Pancreas (tissue), 10 donors: ENCODE measurements around the gene EFEMP2. TPM values are rescaled to one million over a fixed set of nuclear protein-coding genes. Genes with fewer than 3 reads are reported as not detected.

Experiments
- ATAC-seq, 4 donors: fragments of 200-7000 bp; cut with Tn5 transposase; one replicate each; pipeline versions ENCODE4 v1.8.0 to v1.9.1; 2020; ENCODE audit warnings: mild to moderate bottlenecking in 4 of 4, moderate library complexity in 4 of 4
- DNase-seq, 6 donors: peaks; one replicate each; pipeline ENCODE4 v3.0.0-alpha.2; 2020
- FAIRE-seq: peaks from 2 replicates; lab custom pipeline; 2012; peaks lifted over from hg19 to GRCh38; lab: Jason Lieb, UNC
- H3K27ac ChIP-seq, 4 donors: fragments of 200-600 bp; sonication (generic); 1 replicate in 3 of 4; 2 replicates in 1 of 4; pipeline versions ENCODE4 v1.5.0 to v1.8.0; 2020
- H3K27me3 ChIP-seq, 4 donors: fragments of 200-600 bp; one replicate each; pipeline ENCODE4 v1.8.0; 2021
- H3K36me3 ChIP-seq, 3 donors: fragments of 200-600 bp; sonication (generic) in 1 of 3; one replicate each; pipeline versions ENCODE4 v1.5.0 to v1.8.0; 2020 to 2021
- H3K4me1 ChIP-seq, 3 donors: fragments of 200-600 bp; one replicate each; pipeline ENCODE4 v1.8.0; 2021
- H3K4me3 ChIP-seq, 4 donors: fragments of 200-600 bp; sonication (generic) in 2 of 4; one replicate each; pipeline versions ENCODE4 v1.5.0 to v1.8.0; 2020 to 2021
- H3K9me3 ChIP-seq, 4 donors: fragments of 200-600 bp; one replicate each; pipeline ENCODE4 v1.8.0; 2021
- WGBS, 2 donors: extraction: QIAGEN DNeasy Blood & Tissue Kit; methylation state at CpG; one replicate each; pipeline ENCODE4 v1.1.7; 2013; 5-methylcytosine and 5-hydroxymethylcytosine counted together
- intact Hi-C, 3 donors: fragments of 100-400 bp; cut with DNase I; formaldehyde crosslinking; loops; one replicate each; pipeline versions ENCODE4 v1.11.1 to v1.14.2; 2022
- polyA plus RNA-seq, 2 donors: library from polyadenylated mRNA; stranded (reverse); fragments of 200-250 nt; gene quantifications; one replicate each; pipeline ENCODE4 v1.2.3, GENCODE V29; 2013
- total RNA-seq, 6 donors: library from RNA; stranded (reverse); fragmentation: NEBNext Ultra II Directional in 4 of 6; extraction: Animal tissue kit (Norgen Biotek cat#: 25700) in 4 of 6; gene quantifications; one replicate each; pipeline versions ENCODE4 v1.2.1 to v1.2.4, GENCODE V29; 2021 to 2023
- TF ChIP-seq, protein P1 (sequence below), 4 donors: fragments of 200-600 bp; sonication (generic) in 3 of 4; IDR thresholded peaks; one replicate each; pipeline versions ENCODE4 v1.5.0 to v1.8.0; 2021; ENCODE audit warnings: antibody characterized with exemption in 4 of 4
- donor health status: healthy with polysubstance abuse.
- donor health status: DM: no; HTN: no; CAD: no; lungs with moderate emphysema.
- donor health status: DM: no; HTN: no; CAD: no.
- donor health status: control.
- donor health status: control.
- donor health status: Bipolar disorder and iron deficiency.
- donor health status: DM: yes; HTN: yes; CAD: no.
- donor health status: DM: no; HTN: no; CAD: no.
- donor health status: DM: no; HTN: no; CAD: no.
- donor health status: DM: yes; HTN: yes; CAD: no.

The EFEMP2 gene
- total and polyA plus RNA-seq, 8 donors: 11.3 to 51.0 (median 18.8) TPM

GRCh38 chr11:65867284-65868071 lies 5.1 kb downstream of the EFEMP2 start:
- DNase-seq: peak in 1 of 6 donors; percentile 62
- 76 to 78% methylated on average over 29 of the region's 29 CpGs for WGBS, 2 donors
- peaks cover 0 to 27% (median 13%) of the 10 kb centered on the region in 3 donors for H3K36me3 ChIP-seq

GRCh38 chr11:65866509-65867283 lies 5.9 kb downstream of the EFEMP2 start:
- no peak overlapping the region for H3K4me3 ChIP-seq
- TF ChIP-seq, protein P1, sequence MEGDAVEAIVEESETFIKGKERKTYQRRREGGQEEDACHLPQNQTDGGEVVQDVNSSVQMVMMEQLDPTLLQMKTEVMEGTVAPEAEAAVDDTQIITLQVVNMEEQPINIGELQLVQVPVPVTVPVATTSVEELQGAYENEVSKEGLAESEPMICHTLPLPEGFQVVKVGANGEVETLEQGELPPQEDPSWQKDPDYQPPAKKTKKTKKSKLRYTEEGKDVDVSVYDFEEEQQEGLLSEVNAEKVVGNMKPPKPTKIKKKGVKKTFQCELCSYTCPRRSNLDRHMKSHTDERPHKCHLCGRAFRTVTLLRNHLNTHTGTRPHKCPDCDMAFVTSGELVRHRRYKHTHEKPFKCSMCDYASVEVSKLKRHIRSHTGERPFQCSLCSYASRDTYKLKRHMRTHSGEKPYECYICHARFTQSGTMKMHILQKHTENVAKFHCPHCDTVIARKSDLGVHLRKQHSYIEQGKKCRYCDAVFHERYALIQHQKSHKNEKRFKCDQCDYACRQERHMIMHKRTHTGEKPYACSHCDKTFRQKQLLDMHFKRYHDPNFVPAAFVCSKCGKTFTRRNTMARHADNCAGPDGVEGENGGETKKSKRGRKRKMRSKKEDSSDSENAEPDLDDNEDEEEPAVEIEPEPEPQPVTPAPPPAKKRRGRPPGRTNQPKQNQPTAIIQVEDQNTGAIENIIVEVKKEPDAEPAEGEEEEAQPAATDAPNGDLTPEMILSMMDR (IDR thresholded peaks at IDR 0.05): no peak
- no peaks in the 10 kb centered on the region for H3K9me3 ChIP-seq
- FAIRE-seq (no peak), ATAC-seq (no peak), DNase-seq (peak in 3 of 6 donors; percentile 14 to 61 (median 57))
- H3K27me3 ChIP-seq: no peaks in the 10 kb centered on the region
- peaks cover 0 to 27% (median 13%) of the 10 kb centered on the region in 3 donors for H3K36me3 ChIP-seq
- intact Hi-C loops: no loop called here
- no peak overlapping the region for H3K27ac ChIP-seq
- WGBS, 2 donors: 91 to 92% methylated on average over 21 of the region's 21 CpGs
- H3K4me1 ChIP-seq: peaks cover 0 to 3% (median 0%) of the 10 kb centered on the region in 3 donors

More at GRCh38 chr11:65867284-65868071, 5.1 kb downstream of the EFEMP2 start:
- no peak for ATAC-seq
- no peak for FAIRE-seq
- TF ChIP-seq, protein P1 (IDR thresholded peaks at IDR 0.05): no peak
- intact Hi-C loops: no loop called here
- Histone ChIP-seq H3K27ac (no peak overlapping the region), H3K4me3 (no peak overlapping the region), H3K27me3 (no peaks in the 10 kb centered on the region), H3K4me1 (no peaks in the 10 kb centered on the region), H3K9me3 (no peaks in the 10 kb centered on the region)

DNA sequence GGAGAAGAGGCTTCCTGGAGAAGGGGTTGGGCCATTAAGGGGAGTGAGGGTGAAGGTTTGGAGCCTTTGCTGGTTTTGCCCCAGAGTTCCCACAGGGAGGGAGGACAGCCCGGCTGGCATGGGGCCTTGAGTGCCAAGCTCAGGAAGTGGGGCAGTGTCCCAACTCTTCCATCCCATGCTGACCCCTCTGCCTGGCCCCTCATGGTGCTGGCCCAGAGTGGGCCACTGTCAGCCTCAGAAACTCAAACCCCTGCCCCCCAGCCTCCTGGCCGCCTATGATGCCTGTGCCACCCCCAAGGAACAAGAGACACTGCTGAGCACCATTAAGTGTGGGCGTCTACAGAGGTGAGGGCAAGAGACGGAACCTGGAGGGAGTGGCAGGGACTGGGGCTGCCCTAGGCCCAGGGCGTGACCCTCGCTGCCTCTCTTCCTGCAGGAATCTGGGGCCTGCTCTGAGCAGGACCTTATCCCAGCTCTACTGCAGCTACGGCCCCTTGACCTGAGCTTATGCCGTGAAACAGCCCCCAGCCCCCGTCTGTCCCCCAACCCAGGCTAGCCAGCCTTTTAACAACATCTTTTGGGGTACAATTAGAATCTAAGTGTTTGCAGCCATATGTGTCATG lies 6.9 kb downstream of the EFEMP2 start:
- Histone ChIP-seq H3K4me1 (peaks cover 0 to 9% (median 4%) of the 10 kb centered on the region in 3 donors), H3K4me3 (no peak overlapping the region), H3K27me3 (no peaks in the 10 kb centered on the region), H3K27ac (no peak overlapping the region), H3K9me3 (no peaks in the 10 kb centered on the region), H3K36me3 (peaks cover 0 to 27% (median 13%) of the 10 kb centered on the region in 3 donors)
- intact Hi-C loops: no loop called here
- no peak for FAIRE-seq
- peak in 3 of 6 donors; percentile 17 to 47 (median 46) for DNase-seq
- ATAC-seq: no peak
- TF ChIP-seq, protein P1 (IDR thresholded peaks at IDR 0.05): no peak
- WGBS, 2 donors: 89 to 96% methylated on average over 8 to 9 of the region's 9 CpGs

DNA sequence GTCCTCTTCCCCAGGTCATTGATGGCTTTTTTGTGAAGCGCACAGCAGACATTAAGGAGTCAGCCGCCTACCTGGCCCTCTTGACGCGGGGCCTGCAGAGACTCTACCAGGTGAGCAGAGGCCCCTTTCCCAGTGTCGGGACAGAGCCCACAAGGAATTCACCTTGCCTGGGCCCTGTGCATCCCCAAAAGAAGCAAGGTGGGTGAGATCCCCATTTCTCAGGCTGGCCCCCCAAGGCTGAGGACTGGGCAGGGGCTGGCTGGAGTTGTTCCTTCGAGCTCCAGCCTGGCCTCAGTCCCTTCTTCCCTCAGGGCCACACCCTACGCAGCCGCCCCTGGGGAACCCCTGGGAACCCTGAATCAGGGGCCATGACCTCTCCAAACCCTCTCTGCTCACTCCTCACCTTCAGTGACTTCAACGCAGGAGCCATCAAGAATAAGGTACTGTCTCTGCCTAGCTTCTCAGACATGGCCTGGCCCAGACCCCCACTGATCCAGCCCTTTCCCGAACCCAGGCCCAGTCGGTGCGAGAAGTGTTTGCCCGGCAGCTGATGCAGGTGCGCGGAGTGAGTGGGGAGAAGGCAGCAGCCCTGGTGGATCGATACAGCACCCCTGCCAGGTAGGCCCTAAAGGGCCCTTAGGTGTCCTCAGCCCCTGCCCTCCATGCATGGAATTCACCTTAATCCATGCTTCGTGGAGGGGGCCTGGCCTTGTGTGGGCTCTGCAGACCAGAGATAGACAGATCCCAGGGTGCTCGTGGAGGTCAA lies 7.7 kb downstream of the EFEMP2 start:
- intact Hi-C loops: no loop called here
- Histone ChIP-seq H3K36me3 (peaks cover 0 to 27% (median 13%) of the 10 kb centered on the region in 3 donors), H3K4me1 (peaks cover 0 to 10% (median 4%) of the 10 kb centered on the region in 3 donors), H3K9me3 (no peaks in the 10 kb centered on the region), H3K4me3 (no peak overlapping the region), H3K27me3 (no peaks in the 10 kb centered on the region), H3K27ac (no peak overlapping the region)
- DNase-seq (peak in 2 of 6 donors; percentile 12 to 71), ATAC-seq (no peak), FAIRE-seq (no peak)
- TF ChIP-seq, protein P1 (IDR thresholded peaks at IDR 0.05): no peak
- WGBS, 2 donors: 86 to 89% methylated on average over 18 of the region's 18 CpGs
